ENCODE data around the gene PLA2G2C. TPM values are rescaled to one million over a fixed set of nuclear protein-coding genes. Genes with fewer than 3 reads are reported as not detected.

PLA2G2C gene
- total RNA-seq, 3 donors from 2014 or later (not counting 1 experiment from before 2014, with no cell fraction given) = not detected

- WGBS (ENCODE audit: insufficient coverage) = 81% methylated on average over 9 of the region's 9 CpGs
- intact Hi-C loops (cut with micrococcal nuclease) = no loop called here
- peaks cover 8% of the 10 kb centered on the region for H3K36me3 Mint-ChIP-seq
- ATAC-seq (no peak), DNase-seq (no peak)
- peaks cover 18% of the 10 kb centered on the region for H3K4me1 ChIP-seq (ENCODE audit: control insufficient read depth, insufficient read depth, low read length)
- H3K9me3 Mint-ChIP-seq = peaks cover 5 to 7% of the 10 kb centered on the region in 2 donors
- H3K27ac Mint-ChIP-seq = no peak overlapping the region
- no peaks in the 10 kb centered on the region for H3K36me3 ChIP-seq (ENCODE audit: control insufficient read depth, insufficient read depth, low read length)
- peaks cover 13% of the 10 kb centered on the region for H3K9me3 ChIP-seq (ENCODE audit: control insufficient read depth, insufficient read depth, low read length)
- no peak overlapping the region for H3K4me3 ChIP-seq (ENCODE audit: low read length)
- H3K27ac ChIP-seq (ENCODE audit: low read length) = no peak overlapping the region
- peaks cover 12 to 29% of the 10 kb centered on the region in 2 donors for H3K27me3 Mint-ChIP-seq (ENCODE audit: low read depth in 2 of 2)
- no peak for TF ChIP-seq CTCF (IDR thresholded peaks at IDR 0.05)
- H3K4me1 Mint-ChIP-seq = peaks cover 0 to 11% of the 10 kb centered on the region in 2 donors
- H3K4me3 Mint-ChIP-seq = no peak overlapping the region
- H3K27me3 ChIP-seq (ENCODE audit: control insufficient read depth, insufficient read depth, low read length) = no peaks in the 10 kb centered on the region
Measured at GRCh38 chr1:20168564-20169491, 17.5 kb downstream of the PLA2G2C start.

- DNase-seq (no peak), ATAC-seq (no peak)
- WGBS (ENCODE audit: insufficient coverage) = 84% methylated on average over 8 of the region's 8 CpGs
- Histone ChIP-seq H3K27me3 (ENCODE audit: control insufficient read depth, insufficient read depth, low read length) (no peaks in the 10 kb centered on the region), H3K9me3 (ENCODE audit: control insufficient read depth, insufficient read depth, low read length) (peaks cover 27% of the 10 kb centered on the region), H3K27ac (ENCODE audit: low read length) (no peak overlapping the region), H3K4me3 (ENCODE audit: low read length) (no peak overlapping the region), H3K36me3 (ENCODE audit: control insufficient read depth, insufficient read depth, low read length) (no peaks in the 10 kb centered on the region), H3K4me1 (ENCODE audit: control insufficient read depth, insufficient read depth, low read length) (peaks cover 14% of the 10 kb centered on the region)
- Mint-ChIP-seq H3K36me3 (peaks cover 15% of the 10 kb centered on the region), H3K27me3 (ENCODE audit: low read depth in 2 of 2) (peaks cover 12 to 33% of the 10 kb centered on the region in 2 donors), H3K9me3 (peaks cover 5 to 12% of the 10 kb centered on the region in 2 donors), H3K4me1 (peaks cover 0 to 11% of the 10 kb centered on the region in 2 donors), H3K27ac (no peak overlapping the region), H3K4me3 (no peak overlapping the region)
- intact Hi-C loops (cut with micrococcal nuclease) = no loop called here
- no peak for TF ChIP-seq CTCF (IDR thresholded peaks at IDR 0.05)
Measured at GRCh38 chr1:20167126-20167525, 19.2 kb downstream of the PLA2G2C start.

DNA sequence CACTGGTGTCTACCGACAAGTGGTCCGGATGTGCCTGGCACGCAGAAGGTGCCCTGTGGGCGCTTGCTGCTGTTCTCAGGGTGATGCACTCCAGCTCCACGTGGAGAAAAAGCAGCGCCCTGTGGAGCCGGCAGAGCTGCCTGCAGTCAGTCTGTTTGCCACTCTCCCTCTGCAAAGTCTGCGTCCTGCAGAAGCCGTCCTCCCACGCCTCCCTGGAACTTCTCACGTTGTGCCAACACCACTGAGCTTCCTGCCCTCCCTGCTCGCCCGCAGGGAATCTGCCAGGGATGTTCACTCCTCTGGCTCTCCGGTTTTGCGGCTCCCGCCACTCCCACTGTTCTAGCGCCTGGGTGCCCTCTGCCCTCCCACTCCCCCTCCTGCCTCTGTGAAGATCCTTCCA is 20.3 kb downstream of the PLA2G2C start:
- Histone ChIP-seq H3K4me3 (ENCODE audit: low read length) (no peak overlapping the region), H3K36me3 (ENCODE audit: control insufficient read depth, insufficient read depth, low read length) (no peaks in the 10 kb centered on the region), H3K27ac (ENCODE audit: low read length) (no peak overlapping the region), H3K27me3 (ENCODE audit: control insufficient read depth, insufficient read depth, low read length) (no peaks in the 10 kb centered on the region), H3K9me3 (ENCODE audit: control insufficient read depth, insufficient read depth, low read length) (peaks cover 38% of the 10 kb centered on the region), H3K4me1 (ENCODE audit: control insufficient read depth, insufficient read depth, low read length) (peaks cover 6% of the 10 kb centered on the region)
- peaks cover 0 to 6% of the 10 kb centered on the region in 2 donors for H3K4me1 Mint-ChIP-seq
- intact Hi-C loops (cut with micrococcal nuclease) = no loop called here
- peaks cover 12 to 33% of the 10 kb centered on the region in 2 donors for H3K27me3 Mint-ChIP-seq (ENCODE audit: low read depth in 2 of 2)
- ATAC-seq (no peak), DNase-seq (no peak)
- H3K27ac Mint-ChIP-seq = no peak overlapping the region
- WGBS (ENCODE audit: insufficient coverage) = 85% methylated on average over 17 of the region's 17 CpGs
- TF ChIP-seq CTCF (IDR thresholded peaks at IDR 0.05) = no peak
- H3K4me3 Mint-ChIP-seq = no peak overlapping the region
- H3K36me3 Mint-ChIP-seq = peaks cover 15% of the 10 kb centered on the region
- H3K9me3 Mint-ChIP-seq = peaks cover 5 to 12% of the 10 kb centered on the region in 2 donors

Data from natural killer cell (primary cell).